ENCODE data around the gene PDGFD.

GRCh38 chr11:104146943-104147342 is 17.0 kb downstream of the PDGFD start:
- TF ChIP-seq CTCF (conservative IDR thresholded peaks at IDR 0.05; ENCODE audit: low read depth in 2 of 2) (no peak), POLR2AphosphoS5 (IDR thresholded peaks at IDR 0.05; ENCODE audit: low read depth) (no peak), STAT1 (IDR thresholded peaks at IDR 0.05; ENCODE audit: unreplicated experiment) (no peak), NANOG (IDR thresholded peaks at IDR 0.05; ENCODE audit: borderline replicate concordance) (no peak), ETS1 (IDR thresholded peaks at IDR 0.05) (no peak), ZNF114 (CRISPR knock-in tag; IDR thresholded peaks at IDR 0.05) (no peak)
